ENCODE data around the gene CCR5.

CCR5 gene

GRCh38 chr3:46380471-46381221 lies 9.9 kb downstream of the CCR5 start:
- no peak overlapping the region for H3K27ac ChIP-seq (ENCODE audit: low read length, poor library complexity, severe bottlenecking)
- no peak overlapping the region for H3K18ac ChIP-seq (ENCODE audit: low read depth in 1 of 2, low read length in 2 of 2)
- no peak overlapping the region for H3K14ac ChIP-seq (ENCODE audit: low read length in 2 of 2)
- no peak overlapping the region for H3K4me2 ChIP-seq (ENCODE audit: low read length, poor library complexity, severe bottlenecking)
- H3K9ac ChIP-seq (ENCODE audit: low read length): no peak overlapping the region
- H3K36me3 ChIP-seq (ENCODE audit: control insufficient read depth in 1 of 2, insufficient read depth in 2 of 2, low read depth in 1 of 2, low read length in 2 of 2): no peaks in the 10 kb centered on the region
- no peak for DNase-seq
- H2AK5ac ChIP-seq (ENCODE audit: low read length, severe bottlenecking): no peak overlapping the region
- H3K27me3 ChIP-seq (ENCODE audit: control insufficient read depth in 1 of 2, insufficient read depth in 1 of 2, low read length in 2 of 2): peaks cover 14 to 36% of the 10 kb centered on the region in 2 experiments
- H2BK15ac ChIP-seq (ENCODE audit: low read depth, poor library complexity, severe bottlenecking): no peak overlapping the region
- no peak overlapping the region for H2BK120ac ChIP-seq (ENCODE audit: low read depth, low read length)
- no peak overlapping the region for H4K91ac ChIP-seq (ENCODE audit: low read length)
- no peak overlapping the region for H2AFZ ChIP-seq (ENCODE audit: low read depth, low read length)
- no peaks in the 10 kb centered on the region for H3K4me1 ChIP-seq (ENCODE audit: control insufficient read depth, insufficient read depth, low read depth, low read length)
- WGBS: 73% methylated on average over 6 of the region's 8 CpGs
- no peaks in the 10 kb centered on the region for H3K9me3 ChIP-seq (ENCODE audit: control insufficient read depth, low read length)
- H4K8ac ChIP-seq (ENCODE audit: low read length): no peak overlapping the region
- H2BK5ac ChIP-seq (ENCODE audit: low read depth, low read length, poor library complexity, severe bottlenecking): no peak overlapping the region
- no peak overlapping the region for H3K4me3 ChIP-seq (ENCODE audit: insufficient read depth in 1 of 2, low read depth in 1 of 2, low read length in 2 of 2)
- no peak overlapping the region for H3K23ac ChIP-seq (ENCODE audit: low read length in 2 of 2)
- H3K4ac ChIP-seq (ENCODE audit: low read depth in 1 of 2, low read length in 2 of 2): no peak overlapping the region
- no peak overlapping the region for H2BK12ac ChIP-seq (ENCODE audit: low read length in 2 of 2)
- H3K79me1 ChIP-seq (replicated peaks; ENCODE audit: low read length, poor library complexity, severe bottlenecking): no peaks in the 10 kb centered on the region

- Histone ChIP-seq H3K27ac (ENCODE audit: low read length, poor library complexity, severe bottlenecking) (no peak overlapping the region), H3K4me1 (ENCODE audit: control insufficient read depth, insufficient read depth, low read depth, low read length) (no peaks in the 10 kb centered on the region), H2BK12ac (ENCODE audit: low read length in 2 of 2) (no peak overlapping the region), H2BK5ac (ENCODE audit: low read depth, low read length, poor library complexity, severe bottlenecking) (no peak overlapping the region), H3K14ac (ENCODE audit: low read length in 2 of 2) (no peak overlapping the region), H2AFZ (ENCODE audit: low read depth, low read length) (no peak overlapping the region), H2AK5ac (ENCODE audit: low read length, severe bottlenecking) (no peak overlapping the region), H4K8ac (ENCODE audit: low read length) (no peak overlapping the region), H3K18ac (ENCODE audit: low read depth in 1 of 2, low read length in 2 of 2) (no peak overlapping the region), H2BK15ac (ENCODE audit: low read depth, poor library complexity, severe bottlenecking) (no peak overlapping the region), H3K9me3 (ENCODE audit: control insufficient read depth, low read length) (no peaks in the 10 kb centered on the region), H2BK120ac (ENCODE audit: low read depth, low read length) (no peak overlapping the region), H3K4ac (ENCODE audit: low read depth in 1 of 2, low read length in 2 of 2) (no peak overlapping the region), H3K9ac (ENCODE audit: low read length) (no peak overlapping the region), H3K23ac (ENCODE audit: low read length in 2 of 2) (no peak overlapping the region), H3K79me1 (replicated peaks; ENCODE audit: low read length, poor library complexity, severe bottlenecking) (no peaks in the 10 kb centered on the region), H3K4me2 (ENCODE audit: low read length, poor library complexity, severe bottlenecking) (no peak overlapping the region), H3K4me3 (ENCODE audit: insufficient read depth in 1 of 2, low read depth in 1 of 2, low read length in 2 of 2) (no peak overlapping the region), H3K27me3 (ENCODE audit: control insufficient read depth in 1 of 2, insufficient read depth in 1 of 2, low read length in 2 of 2) (peaks cover 8 to 31% of the 10 kb centered on the region in 2 experiments), H4K91ac (ENCODE audit: low read length) (no peak overlapping the region), H3K36me3 (ENCODE audit: control insufficient read depth in 1 of 2, insufficient read depth in 2 of 2, low read depth in 1 of 2, low read length in 2 of 2) (no peaks in the 10 kb centered on the region)
- 94% methylated on average over 3 of the region's 3 CpGs for WGBS
- DNase-seq: no peak
These were observed 10.9 kb downstream of the CCR5 start for GRCh38 chr3:46381625-46382024.

- no peak overlapping the region for H4K91ac ChIP-seq (ENCODE audit: low read length)
- 89% methylated on average over 6 of the region's 6 CpGs for WGBS
- no peak for DNase-seq
These were observed 12.6 kb downstream of the CCR5 start for GRCh38 chr3:46383211-46383950.

GRCh38 chr3:46383951-46384330 lies 13.2 kb downstream of the CCR5 start:
- no peak overlapping the region for H4K8ac ChIP-seq (ENCODE audit: low read length)
- H4K91ac ChIP-seq (ENCODE audit: low read length): no peak overlapping the region
- H3K4me1 ChIP-seq (ENCODE audit: control insufficient read depth, insufficient read depth, low read depth, low read length): no peaks in the 10 kb centered on the region
- H3K9me3 ChIP-seq (ENCODE audit: control insufficient read depth, low read length): no peaks in the 10 kb centered on the region
- H2BK120ac ChIP-seq (ENCODE audit: low read depth, low read length): no peak overlapping the region
- no peaks in the 10 kb centered on the region for H3K36me3 ChIP-seq (ENCODE audit: control insufficient read depth in 1 of 2, insufficient read depth in 2 of 2, low read depth in 1 of 2, low read length in 2 of 2)
- H3K23ac ChIP-seq (ENCODE audit: low read length in 2 of 2): no peak overlapping the region
- no peak overlapping the region for H3K9ac ChIP-seq (ENCODE audit: low read length)
- no peak overlapping the region for H2BK12ac ChIP-seq (ENCODE audit: low read length in 2 of 2)
- H3K4me3 ChIP-seq (ENCODE audit: insufficient read depth in 1 of 2, low read depth in 1 of 2, low read length in 2 of 2): no peak overlapping the region
- H3K4me2 ChIP-seq (ENCODE audit: low read length, poor library complexity, severe bottlenecking): no peak overlapping the region
- H3K14ac ChIP-seq (ENCODE audit: low read length in 2 of 2): no peak overlapping the region
- H3K4ac ChIP-seq (ENCODE audit: low read depth in 1 of 2, low read length in 2 of 2): no peak overlapping the region
- no peak overlapping the region for H2AFZ ChIP-seq (ENCODE audit: low read depth, low read length)
- no peak overlapping the region for H2BK5ac ChIP-seq (ENCODE audit: low read depth, low read length, poor library complexity, severe bottlenecking)
- DNase-seq: no peak
- no peak overlapping the region for H3K27ac ChIP-seq (ENCODE audit: low read length, poor library complexity, severe bottlenecking)
- WGBS: 82% methylated on average over 5 of the region's 5 CpGs
- H3K27me3 ChIP-seq (ENCODE audit: control insufficient read depth in 1 of 2, insufficient read depth in 1 of 2, low read length in 2 of 2): peaks cover 4 to 28% of the 10 kb centered on the region in 2 experiments
- H2AK5ac ChIP-seq (ENCODE audit: low read length, severe bottlenecking): no peak overlapping the region
- H2BK15ac ChIP-seq (ENCODE audit: low read depth, poor library complexity, severe bottlenecking): no peak overlapping the region
- no peak overlapping the region for H3K18ac ChIP-seq (ENCODE audit: low read depth in 1 of 2, low read length in 2 of 2)
- no peaks in the 10 kb centered on the region for H3K79me1 ChIP-seq (replicated peaks; ENCODE audit: low read length, poor library complexity, severe bottlenecking)

More at GRCh38 chr3:46383211-46383950, 12.6 kb downstream of the CCR5 start:
- no peaks in the 10 kb centered on the region for H3K4me1 ChIP-seq (ENCODE audit: control insufficient read depth, insufficient read depth, low read depth, low read length)
- H3K14ac ChIP-seq (ENCODE audit: low read length in 2 of 2): no peak overlapping the region
- no peak overlapping the region for H2BK5ac ChIP-seq (ENCODE audit: low read depth, low read length, poor library complexity, severe bottlenecking)
- no peak overlapping the region for H2AK5ac ChIP-seq (ENCODE audit: low read length, severe bottlenecking)
- no peak overlapping the region for H2BK12ac ChIP-seq (ENCODE audit: low read length in 2 of 2)
- H2BK120ac ChIP-seq (ENCODE audit: low read depth, low read length): no peak overlapping the region
- H3K4ac ChIP-seq (ENCODE audit: low read depth in 1 of 2, low read length in 2 of 2): no peak overlapping the region
- H2AFZ ChIP-seq (ENCODE audit: low read depth, low read length): no peak overlapping the region
- H3K79me1 ChIP-seq (replicated peaks; ENCODE audit: low read length, poor library complexity, severe bottlenecking): no peaks in the 10 kb centered on the region
- no peak overlapping the region for H4K8ac ChIP-seq (ENCODE audit: low read length)
- no peak overlapping the region for H3K27ac ChIP-seq (ENCODE audit: low read length, poor library complexity, severe bottlenecking)
- no peak overlapping the region for H3K4me2 ChIP-seq (ENCODE audit: low read length, poor library complexity, severe bottlenecking)
- H3K18ac ChIP-seq (ENCODE audit: low read depth in 1 of 2, low read length in 2 of 2): no peak overlapping the region
- no peak overlapping the region for H2BK15ac ChIP-seq (ENCODE audit: low read depth, poor library complexity, severe bottlenecking)
- H3K36me3 ChIP-seq (ENCODE audit: control insufficient read depth in 1 of 2, insufficient read depth in 2 of 2, low read depth in 1 of 2, low read length in 2 of 2): no peaks in the 10 kb centered on the region
- H3K9me3 ChIP-seq (ENCODE audit: control insufficient read depth, low read length): no peaks in the 10 kb centered on the region
- no peak overlapping the region for H3K23ac ChIP-seq (ENCODE audit: low read length in 2 of 2)
- H3K4me3 ChIP-seq (ENCODE audit: insufficient read depth in 1 of 2, low read depth in 1 of 2, low read length in 2 of 2): no peak overlapping the region
- peaks cover 4 to 28% of the 10 kb centered on the region in 2 experiments for H3K27me3 ChIP-seq (ENCODE audit: control insufficient read depth in 1 of 2, insufficient read depth in 1 of 2, low read length in 2 of 2)
- H3K9ac ChIP-seq (ENCODE audit: low read length): no peak overlapping the region

Data from mesenchymal stem cell (in vitro differentiated cells and primary cell).